ENCODE measurements around the gene CTRB1.

GRCh38 chr16:75218256-75219076, at the start of gene CTRB1:
- TF ChIP-seq CTCF (IDR thresholded peaks at IDR 0.05) (no peak), POLR2A (IDR thresholded peaks at IDR 0.05) (no peak)

Measured in thyroid gland (tissue), 4 donors.